B cell (primary cell): Measurements from ENCODE around the gene GPR149. TPM values are rescaled to one million over a fixed set of nuclear protein-coding genes. Genes with fewer than 3 reads are reported as not detected.

Experiments used
- ATAC-seq: fragments of 200-7000 bp; cut with Tn5 transposase; one replicate; pipeline ENCODE4 v1.10.0; 2021; ENCODE audit warnings: low read depth, mild to moderate bottlenecking, moderate number of reproducible peaks, moderate library complexity
- CTCF ChIA-PET: fragments of 350-600 bp; sonication (Branson Sonifier 250); formaldehyde crosslinking; loops from one replicate; lab custom pipeline; 2021; ENCODE audit warnings: antibody characterized with exemption, inconsistent platforms; lab: Charles Lee
- POLR2A ChIA-PET: fragments of 350-600 bp; sonication (Branson Sonifier 250); formaldehyde crosslinking; loops from one replicate; lab custom pipeline; 2021; ENCODE audit warnings: antibody characterized with exemption; lab: Charles Lee
- DNase-seq: peaks from one replicate; pipeline ENCODE4 v3.0.0; 2013
- H2AFZ ChIP-seq: 2 replicates; pipeline ENCODE4 v1.6.1; 2012; ENCODE audit warnings: mild to moderate bottlenecking, low read depth, low read length; ENCODE audit not compliant: insufficient read depth, poor library complexity, severe bottlenecking
- H3K27ac ChIP-seq, 2 donors: 1 replicate in 1 of 2; 2 replicates in 1 of 2; pipeline ENCODE4 v1.5.1; 2012 to 2013; ENCODE audit warnings: low read length in 2 of 2, mild to moderate bottlenecking in 2 of 2, moderate library complexity in 1 of 2
- H3K27me3 ChIP-seq, 4 experiments: fragments of 200-600 bp in 1 of 4; sonication (generic) in 1 of 4; replicated peaks in 1 of 4; 1 replicate in 2 of 4; 2 replicates in 2 of 4; pipeline versions ENCODE4 v1.6.1 to v1.7.0; 2013 to 2016; ENCODE audit warnings: low read length in 3 of 4, mild to moderate bottlenecking in 2 of 4, mixed read lengths in 1 of 4, moderate library complexity in 1 of 4; ENCODE audit not compliant: insufficient read depth in 4 of 4, control insufficient read depth in 3 of 4; ENCODE audit errors: control extremely low read depth in 1 of 4
- H3K36me3 ChIP-seq, 2 experiments: replicated peaks in 1 of 2; 1 replicate in 1 of 2; 2 replicates in 1 of 2; pipeline versions ENCODE4 v1.6.1 to v1.7.1; 2013; ENCODE audit warnings: low read length in 1 of 2; ENCODE audit not compliant: insufficient read depth in 2 of 2, control insufficient read depth in 1 of 2; ENCODE audit errors: control extremely low read depth in 1 of 2, extremely low read depth in 1 of 2
- H3K4me1 ChIP-seq, 2 donors: fragments of 200-600 bp in 1 of 2; sonication (generic) in 1 of 2; 1 replicate in 1 of 2; 2 replicates in 1 of 2; pipeline versions ENCODE4 v1.5.1 to v1.6.1; 2013 to 2017; ENCODE audit warnings: low read length in 2 of 2; ENCODE audit not compliant: control insufficient read depth in 2 of 2, insufficient read depth in 2 of 2
- H3K4me2 ChIP-seq: replicated peaks from 2 replicates; pipeline ENCODE3; 2012; ENCODE audit warnings: mild to moderate bottlenecking, low read depth, low read length; ENCODE audit not compliant: poor library complexity, severe bottlenecking
- H3K4me3 ChIP-seq, 5 experiments: fragments of 200-600 bp in 1 of 5; sonication (generic) in 1 of 5; 1 replicate in 3 of 5; 2 replicates in 2 of 5; pipeline versions ENCODE4 v1.5.1 to v1.7.0; 2011 to 2016; ENCODE audit warnings: low read length in 4 of 5, mild to moderate bottlenecking in 4 of 5, low read depth in 2 of 5, control low read depth in 1 of 5, moderate library complexity in 1 of 5; ENCODE audit not compliant: insufficient read depth in 1 of 5; ENCODE audit errors: control extremely low read depth in 1 of 5, extremely low read depth in 1 of 5
- H3K79me2 ChIP-seq: fragments of 200-600 bp; sonication (generic); one replicate; pipeline ENCODE4 v1.6.0; 2016; ENCODE audit warnings: low read length; ENCODE audit not compliant: control insufficient read depth, insufficient read depth
- H3K9ac ChIP-seq: fragments of 200-600 bp; sonication (generic); 2 replicates; pipeline ENCODE4 v1.6.1; 2017; ENCODE audit warnings: mild to moderate bottlenecking, low read length, moderate library complexity
- H3K9me3 ChIP-seq, 3 donors: one replicate each; pipeline versions ENCODE4 v1.6.1 to v1.7.1; 2013; ENCODE audit warnings: low read length in 2 of 3; ENCODE audit not compliant: control insufficient read depth in 2 of 3, insufficient read depth in 1 of 3; ENCODE audit errors: control extremely low read depth in 1 of 3
- H4K20me1 ChIP-seq: 2 replicates; pipeline ENCODE4 v1.6.0; 2012; ENCODE audit warnings: mild to moderate bottlenecking, low read length; ENCODE audit not compliant: insufficient read depth, control insufficient read depth, poor library complexity, severe bottlenecking
- H3K27ac Mint-ChIP-seq: one replicate; pipeline ENCODE4 v1.8.0; 2021; ENCODE audit warnings: mixed read lengths
- H3K27me3 Mint-ChIP-seq: one replicate; pipeline ENCODE4 v1.8.0; 2021; ENCODE audit warnings: mixed read lengths
- H3K4me1 Mint-ChIP-seq: one replicate; pipeline ENCODE4 v1.8.0; 2021; ENCODE audit warnings: mixed read lengths
- H3K4me3 Mint-ChIP-seq: one replicate; pipeline ENCODE4 v1.8.0; 2021; ENCODE audit warnings: mixed read lengths
- H3K9me3 Mint-ChIP-seq: one replicate; pipeline ENCODE4 v1.8.0; 2022; ENCODE audit warnings: mixed read lengths; ENCODE audit not compliant: insufficient read depth
- EZH2 ChIP-seq: IDR thresholded peaks from 2 replicates; pipeline ENCODE4 v1.6.1; 2012; ENCODE audit warnings: borderline replicate concordance, low read depth, mild to moderate bottlenecking, moderate library complexity, low read length; ENCODE audit not compliant: insufficient read depth, poor library complexity, severe bottlenecking
- WGBS: methylation state at CpG from one replicate; pipeline ENCODE4 v1.1.5; 2013; ENCODE audit warnings: missing lambda C conversion rate; ENCODE audit not compliant: insufficient coverage; 5-methylcytosine and 5-hydroxymethylcytosine counted together
- intact Hi-C: fragments of 100-400 bp; cut with micrococcal nuclease; formaldehyde crosslinking; loops from one replicate; pipeline ENCODE4 v1.10.0; 2022
- polyA plus RNA-seq: library from polyadenylated mRNA; depleted of rRNA; stranded (reverse); fragments of >200 nt; gene quantifications from 2 replicates; pipeline ENCODE4 v1.2.3, GENCODE V29; 2012
- total RNA-seq, 2 donors: library from RNA; stranded (reverse); fragments of 120-200 nt in 1 of 2; gene quantifications; 1 replicate in 1 of 2; 2 replicates in 1 of 2; pipeline versions ENCODE4 v1.2.3 to v1.2.4, GENCODE V29; 2013 to 2022
- TF ChIP-seq, protein P1 (sequence below): fragments of 200-600 bp; IDR thresholded peaks from one replicate; pipeline ENCODE4 v1.8.0; 2022; ENCODE audit warnings: antibody characterized with exemption, mild to moderate bottlenecking

The GPR149 gene
- total and polyA plus RNA-seq, 2 donors (not counting 1 experiment from before 2014, with no cell fraction given) = not detected

GRCh38 chr3:154345422-154346122 is 84.4 kb downstream of the GPR149 start:
- H3K27ac ChIP-seq = no peak overlapping the region
- no peak overlapping the region for H3K4me2 ChIP-seq
- H3K9ac ChIP-seq = no peak overlapping the region
- no peaks in the 10 kb centered on the region for H3K4me1 Mint-ChIP-seq
- H3K27me3 ChIP-seq = peaks cover 0 to 2% (median 0%) of the 10 kb centered on the region in 4 experiments
- H3K4me1 ChIP-seq = no peaks in the 10 kb centered on the region
- DNase-seq (no peak), ATAC-seq (no peak)
- H3K9me3 Mint-ChIP-seq = no peaks in the 10 kb centered on the region
- no peak overlapping the region for H2AFZ ChIP-seq
- no CpG with 5 or more reads among the region's 2 CpGs for WGBS
- CTCF ChIA-PET = no interaction called here
- H3K27me3 Mint-ChIP-seq = peaks cover 7% of the 10 kb centered on the region
- no peaks in the 10 kb centered on the region for H3K79me2 ChIP-seq
- H3K9me3 ChIP-seq = no peaks in the 10 kb centered on the region
- no peak overlapping the region for H3K4me3 ChIP-seq
- no peaks in the 10 kb centered on the region for H3K36me3 ChIP-seq
- intact Hi-C loops = no loop called here
- no peak overlapping the region for H3K4me3 Mint-ChIP-seq
- H3K27ac Mint-ChIP-seq = no peak overlapping the region
- TF ChIP-seq, protein P1, sequence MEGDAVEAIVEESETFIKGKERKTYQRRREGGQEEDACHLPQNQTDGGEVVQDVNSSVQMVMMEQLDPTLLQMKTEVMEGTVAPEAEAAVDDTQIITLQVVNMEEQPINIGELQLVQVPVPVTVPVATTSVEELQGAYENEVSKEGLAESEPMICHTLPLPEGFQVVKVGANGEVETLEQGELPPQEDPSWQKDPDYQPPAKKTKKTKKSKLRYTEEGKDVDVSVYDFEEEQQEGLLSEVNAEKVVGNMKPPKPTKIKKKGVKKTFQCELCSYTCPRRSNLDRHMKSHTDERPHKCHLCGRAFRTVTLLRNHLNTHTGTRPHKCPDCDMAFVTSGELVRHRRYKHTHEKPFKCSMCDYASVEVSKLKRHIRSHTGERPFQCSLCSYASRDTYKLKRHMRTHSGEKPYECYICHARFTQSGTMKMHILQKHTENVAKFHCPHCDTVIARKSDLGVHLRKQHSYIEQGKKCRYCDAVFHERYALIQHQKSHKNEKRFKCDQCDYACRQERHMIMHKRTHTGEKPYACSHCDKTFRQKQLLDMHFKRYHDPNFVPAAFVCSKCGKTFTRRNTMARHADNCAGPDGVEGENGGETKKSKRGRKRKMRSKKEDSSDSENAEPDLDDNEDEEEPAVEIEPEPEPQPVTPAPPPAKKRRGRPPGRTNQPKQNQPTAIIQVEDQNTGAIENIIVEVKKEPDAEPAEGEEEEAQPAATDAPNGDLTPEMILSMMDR = no peak
- no peak for TF ChIP-seq EZH2
- H4K20me1 ChIP-seq = no peaks in the 10 kb centered on the region
- POLR2A ChIA-PET = no interaction called here

GRCh38 chr3:154338570-154338969 is 91.4 kb downstream of the GPR149 start:
- Histone ChIP-seq H3K9me3 (no peaks in the 10 kb centered on the region), H3K4me2 (no peak overlapping the region), H3K79me2 (no peaks in the 10 kb centered on the region), H3K27me3 (peaks cover 0 to 3% (median 0%) of the 10 kb centered on the region in 4 experiments), H3K9ac (no peak overlapping the region), H2AFZ (no peak overlapping the region), H3K36me3 (no peaks in the 10 kb centered on the region), H3K4me1 (no peaks in the 10 kb centered on the region), H3K4me3 (no peak overlapping the region), H4K20me1 (no peaks in the 10 kb centered on the region), H3K27ac (no peak overlapping the region)
- POLR2A ChIA-PET = no interaction called here
- no peak for DNase-seq
- Mint-ChIP-seq H3K9me3 (no peaks in the 10 kb centered on the region), H3K4me1 (no peaks in the 10 kb centered on the region), H3K27ac (no peak overlapping the region), H3K27me3 (peaks cover 9% of the 10 kb centered on the region), H3K4me3 (no peak overlapping the region)
- no peak for ATAC-seq
- no peak for TF ChIP-seq EZH2
- TF ChIP-seq, protein P1 = no peak
- 100% methylated on average over 1 of the region's 4 CpGs for WGBS
- intact Hi-C loops = loop anchor here (10.0 kb wide), 1 partner anchor 616 kb away; no protein-coding TSS in a partner anchor
- CTCF ChIA-PET = no interaction called here
